ENCODE results near the gene IL17C. TPM values are rescaled to one million over a fixed set of nuclear protein-coding genes. Genes with fewer than 3 reads are reported as not detected.

IL17C gene
- total RNA-seq, 4 donors from 2014 or later, result not detected

GRCh38 chr16:88680554-88681083, 42.2 kb downstream of the IL17C start:
- Histone ChIP-seq H3K36me3 (no peaks in the 10 kb centered on the region), H3K27me3 (peaks cover 8 to 28% of the 10 kb centered on the region in 2 donors), H3K9me3 (no peaks in the 10 kb centered on the region), H3K4me1 (peaks cover 0 to 3% of the 10 kb centered on the region in 2 donors), H3K4me3 (no peak overlapping the region), H3K27ac (no peak overlapping the region)
- DNase-seq, result no peak
- intact Hi-C loops (cut with DNase I; ENCODE audit: low total_unique reads), result no loop called here
- TF ChIP-seq, protein P1, sequence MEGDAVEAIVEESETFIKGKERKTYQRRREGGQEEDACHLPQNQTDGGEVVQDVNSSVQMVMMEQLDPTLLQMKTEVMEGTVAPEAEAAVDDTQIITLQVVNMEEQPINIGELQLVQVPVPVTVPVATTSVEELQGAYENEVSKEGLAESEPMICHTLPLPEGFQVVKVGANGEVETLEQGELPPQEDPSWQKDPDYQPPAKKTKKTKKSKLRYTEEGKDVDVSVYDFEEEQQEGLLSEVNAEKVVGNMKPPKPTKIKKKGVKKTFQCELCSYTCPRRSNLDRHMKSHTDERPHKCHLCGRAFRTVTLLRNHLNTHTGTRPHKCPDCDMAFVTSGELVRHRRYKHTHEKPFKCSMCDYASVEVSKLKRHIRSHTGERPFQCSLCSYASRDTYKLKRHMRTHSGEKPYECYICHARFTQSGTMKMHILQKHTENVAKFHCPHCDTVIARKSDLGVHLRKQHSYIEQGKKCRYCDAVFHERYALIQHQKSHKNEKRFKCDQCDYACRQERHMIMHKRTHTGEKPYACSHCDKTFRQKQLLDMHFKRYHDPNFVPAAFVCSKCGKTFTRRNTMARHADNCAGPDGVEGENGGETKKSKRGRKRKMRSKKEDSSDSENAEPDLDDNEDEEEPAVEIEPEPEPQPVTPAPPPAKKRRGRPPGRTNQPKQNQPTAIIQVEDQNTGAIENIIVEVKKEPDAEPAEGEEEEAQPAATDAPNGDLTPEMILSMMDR (IDR thresholded peaks at IDR 0.05), result no peak
- TF ChIP-seq POLR2A (IDR thresholded peaks at IDR 0.05), result no peak

- TF ChIP-seq, protein P1 (IDR thresholded peaks at IDR 0.05), result no peak
- TF ChIP-seq POLR2A (IDR thresholded peaks at IDR 0.05), result no peak
- intact Hi-C loops (cut with DNase I; ENCODE audit: low total_unique reads), result no loop called here
- Histone ChIP-seq H3K4me1 (peaks cover 0 to 9% of the 10 kb centered on the region in 2 donors), H3K4me3 (no peak overlapping the region), H3K9me3 (no peaks in the 10 kb centered on the region), H3K27me3 (peaks cover 13 to 29% of the 10 kb centered on the region in 2 donors), H3K36me3 (no peaks in the 10 kb centered on the region), H3K27ac (no peak overlapping the region)
- DNase-seq, result no peak
These were observed 42.8 kb downstream of the IL17C start for GRCh38 chr16:88681084-88681680.

GRCh38 chr16:88681709-88682451, 43.5 kb downstream of the IL17C start:
- Histone ChIP-seq H3K36me3 (no peaks in the 10 kb centered on the region), H3K27me3 (peaks cover 15 to 29% of the 10 kb centered on the region in 2 donors), H3K9me3 (no peaks in the 10 kb centered on the region), H3K4me1 (peaks cover 0 to 16% of the 10 kb centered on the region in 2 donors), H3K27ac (no peak overlapping the region), H3K4me3 (no peak overlapping the region)
- TF ChIP-seq POLR2A (IDR thresholded peaks at IDR 0.05), result no peak
- TF ChIP-seq, protein P1 (IDR thresholded peaks at IDR 0.05), result no peak
- no peak for DNase-seq
- intact Hi-C loops (cut with DNase I; ENCODE audit: low total_unique reads), result no loop called here

GRCh38 chr16:88684569-88685155, 46.3 kb downstream of the IL17C start:
- no peak for TF ChIP-seq POLR2A (IDR thresholded peaks at IDR 0.05)
- TF ChIP-seq, protein P1 (IDR thresholded peaks at IDR 0.05), result no peak
- no peaks in the 10 kb centered on the region for H3K9me3 ChIP-seq
- H3K27me3 ChIP-seq, result peaks cover 15 to 36% of the 10 kb centered on the region in 2 donors
- peaks cover 0 to 17% of the 10 kb centered on the region in 2 donors for H3K4me1 ChIP-seq
- no peak overlapping the region for H3K4me3 ChIP-seq
- no peak overlapping the region for H3K27ac ChIP-seq
- no peaks in the 10 kb centered on the region for H3K36me3 ChIP-seq
- no peak for DNase-seq
- intact Hi-C loops (cut with DNase I; ENCODE audit: low total_unique reads), result no loop called here

Measured in uterus (tissue), 4 donors.